Neutrophil (primary cell): ENCODE measurements around the gene C22orf39.

ENCODE experiments used
- H3K27ac ChIP-seq: fragments of 200-600 bp; sonication (generic); 2 replicates; pipeline ENCODE4 v1.5.1; 2016; ENCODE audit warnings: mild to moderate bottlenecking, moderate library complexity
- H3K27me3 ChIP-seq: fragments of 200-600 bp; sonication (generic); 2 replicates; pipeline ENCODE4 v1.6.0; 2016; ENCODE audit warnings: mild to moderate bottlenecking
- H3K36me3 ChIP-seq: fragments of 200-600 bp; sonication (generic); 2 replicates; pipeline ENCODE4 v1.5.1; 2017
- H3K4me1 ChIP-seq, 2 experiments: fragments of 200-600 bp in 1 of 2; sonication (generic) in 1 of 2; 1 replicate in 1 of 2; 2 replicates in 1 of 2; pipeline versions ENCODE4 v1.5.1 to v1.6.1; 2013 to 2016; ENCODE audit warnings: low read depth in 1 of 2, low read length in 1 of 2, mild to moderate bottlenecking in 1 of 2, moderate library complexity in 1 of 2; ENCODE audit not compliant: control insufficient read depth in 1 of 2, insufficient read depth in 1 of 2
- H3K4me3 ChIP-seq, 2 experiments: fragments of 200-600 bp in 1 of 2; sonication (generic) in 1 of 2; 1 replicate in 1 of 2; 2 replicates in 1 of 2; pipeline ENCODE4 v1.5.1; 2013 to 2016; ENCODE audit warnings: low read depth in 1 of 2, low read length in 1 of 2, mild to moderate bottlenecking in 1 of 2, moderate library complexity in 1 of 2
- H3K9me3 ChIP-seq: fragments of 200-600 bp; sonication (generic); 2 replicates; pipeline ENCODE4 v1.5.1; 2016
- TF ChIP-seq, protein P1 (sequence below): fragments of 200-600 bp; sonication (generic); IDR thresholded peaks from 2 replicates; pipeline ENCODE4 v1.5.1; 2016; ENCODE audit warnings: antibody characterized with exemption

C22orf39 gene

DNA sequence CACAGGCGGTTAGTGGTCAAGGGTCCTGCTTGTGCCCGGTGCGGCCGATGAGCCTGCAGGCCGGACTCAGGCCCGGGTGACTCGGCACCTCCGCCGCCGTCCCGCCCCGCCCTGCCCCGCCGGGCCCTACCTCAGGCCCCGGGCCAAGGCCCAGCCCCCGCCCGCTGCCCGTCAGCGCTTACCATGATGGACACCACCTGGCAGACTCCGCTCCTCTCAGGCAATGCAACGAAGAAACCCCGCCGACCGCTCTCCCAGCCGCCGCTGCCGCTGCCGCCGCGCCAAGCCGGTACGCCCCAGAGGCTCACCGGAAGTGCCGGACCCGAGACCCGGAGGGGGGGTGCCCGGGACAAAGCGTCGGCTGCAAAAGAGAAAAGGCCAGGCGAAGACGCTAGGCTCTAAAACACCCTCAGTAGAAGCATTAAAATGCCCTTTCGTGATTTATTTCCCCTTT is 31.4 kb upstream of the C22orf39 start, which contains the start of gene UFD1:
Gene UFD1, minus strand, starts transcription at position 293 of the 454 bp plus-strand sequence. Its CDS starts 108 bp downstream, at position 185.
- Histone ChIP-seq H3K27ac (peak within 1 kb of the TSS; percentile 99), H3K36me3 (peaks cover 27% of the 10 kb centered on the region), H3K27me3 (no peaks in the 10 kb centered on the region), H3K9me3 (no peaks in the 10 kb centered on the region), H3K4me1 (peaks cover 25 to 27% of the 10 kb centered on the region in 2 experiments), H3K4me3 (peak within 1 kb of the TSS; percentile 76 to 85)
- TF ChIP-seq, protein P1, sequence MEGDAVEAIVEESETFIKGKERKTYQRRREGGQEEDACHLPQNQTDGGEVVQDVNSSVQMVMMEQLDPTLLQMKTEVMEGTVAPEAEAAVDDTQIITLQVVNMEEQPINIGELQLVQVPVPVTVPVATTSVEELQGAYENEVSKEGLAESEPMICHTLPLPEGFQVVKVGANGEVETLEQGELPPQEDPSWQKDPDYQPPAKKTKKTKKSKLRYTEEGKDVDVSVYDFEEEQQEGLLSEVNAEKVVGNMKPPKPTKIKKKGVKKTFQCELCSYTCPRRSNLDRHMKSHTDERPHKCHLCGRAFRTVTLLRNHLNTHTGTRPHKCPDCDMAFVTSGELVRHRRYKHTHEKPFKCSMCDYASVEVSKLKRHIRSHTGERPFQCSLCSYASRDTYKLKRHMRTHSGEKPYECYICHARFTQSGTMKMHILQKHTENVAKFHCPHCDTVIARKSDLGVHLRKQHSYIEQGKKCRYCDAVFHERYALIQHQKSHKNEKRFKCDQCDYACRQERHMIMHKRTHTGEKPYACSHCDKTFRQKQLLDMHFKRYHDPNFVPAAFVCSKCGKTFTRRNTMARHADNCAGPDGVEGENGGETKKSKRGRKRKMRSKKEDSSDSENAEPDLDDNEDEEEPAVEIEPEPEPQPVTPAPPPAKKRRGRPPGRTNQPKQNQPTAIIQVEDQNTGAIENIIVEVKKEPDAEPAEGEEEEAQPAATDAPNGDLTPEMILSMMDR: no peak

DNA sequence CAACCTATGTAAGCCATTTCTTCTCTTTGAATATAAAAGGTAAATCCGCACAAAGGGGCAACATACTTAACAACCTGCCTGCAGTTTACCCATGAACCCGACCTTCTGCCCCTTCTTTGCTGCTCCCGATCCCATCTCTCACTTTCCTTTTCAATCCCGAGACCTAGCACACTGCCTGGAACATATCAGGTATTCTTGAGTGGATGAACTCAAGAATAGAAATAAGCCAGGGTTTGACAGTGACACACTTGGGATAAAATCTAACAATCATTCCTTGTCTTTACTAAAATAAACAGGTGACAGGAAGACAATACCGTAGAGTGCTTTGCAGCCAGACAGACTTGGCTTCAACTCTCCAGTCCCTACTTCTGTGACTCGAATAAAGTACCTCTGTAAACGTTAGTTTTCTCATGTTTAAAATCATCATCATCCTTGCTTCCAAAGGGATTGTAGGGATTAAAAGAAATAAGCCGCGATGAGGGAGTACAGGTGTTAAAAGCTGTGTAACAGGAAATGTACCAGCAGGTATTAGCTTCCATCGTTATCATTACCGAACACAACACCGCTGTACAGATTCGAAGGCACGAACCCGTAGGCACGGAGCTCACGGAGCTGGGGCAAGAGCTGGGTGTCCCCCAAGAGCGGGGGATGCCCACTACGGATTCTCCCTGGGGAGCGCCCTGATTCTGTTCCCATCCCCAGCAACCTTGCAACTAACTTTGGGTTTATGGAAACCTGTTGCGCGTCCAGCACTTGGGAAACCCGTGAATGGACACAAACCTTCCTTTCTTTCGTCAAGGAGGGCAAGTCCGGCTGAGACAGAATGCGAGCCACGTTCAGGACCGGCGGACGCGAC is 30.8 kb upstream of the C22orf39 start:
- peak overlapping the region; percentile 99 for H3K27ac ChIP-seq
- H3K9me3 ChIP-seq: no peaks in the 10 kb centered on the region
- TF ChIP-seq, protein P1: no peak
- H3K4me1 ChIP-seq: peaks cover 25 to 27% of the 10 kb centered on the region in 2 experiments
- H3K4me3 ChIP-seq: peak overlapping the region; percentile 76 to 85
- H3K36me3 ChIP-seq: peaks cover 30% of the 10 kb centered on the region
- H3K27me3 ChIP-seq: no peaks in the 10 kb centered on the region

DNA sequence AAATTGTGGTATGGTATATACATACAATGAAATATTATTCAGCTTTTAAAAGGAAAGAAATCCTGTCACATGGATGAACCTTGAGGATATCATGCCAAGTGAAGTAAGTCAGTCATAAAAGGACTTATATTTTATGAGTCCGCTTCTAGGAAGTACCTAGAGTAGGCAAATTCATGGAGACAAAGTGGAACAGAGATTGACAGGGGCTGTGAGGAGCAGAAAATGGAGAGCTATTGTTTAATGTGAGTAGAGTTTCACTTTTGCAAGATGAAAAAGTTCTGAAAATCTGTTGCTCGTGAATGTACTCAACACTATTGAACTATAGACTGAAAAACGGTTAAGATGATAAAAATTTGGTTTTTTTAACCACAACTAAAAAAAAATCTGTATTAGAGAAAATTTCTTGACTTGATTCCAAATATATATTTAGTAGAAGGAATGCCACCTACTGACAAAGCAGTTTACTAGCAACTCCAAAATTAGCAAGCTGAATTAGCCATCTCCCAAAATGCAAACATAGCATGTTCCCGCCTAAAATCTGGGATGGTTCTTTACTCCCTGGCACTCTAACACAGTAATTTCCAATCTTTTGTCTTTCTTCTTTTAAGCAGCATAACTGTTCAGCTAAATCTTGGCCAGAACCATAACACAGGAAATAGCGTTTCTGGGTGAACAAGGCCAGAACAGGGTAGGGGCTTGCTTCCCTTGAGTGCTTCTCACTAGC is 30.0 kb upstream of the C22orf39 start:
- TF ChIP-seq, protein P1: no peak
- Histone ChIP-seq H3K36me3 (peaks cover 38% of the 10 kb centered on the region), H3K4me1 (peaks cover 25 to 27% of the 10 kb centered on the region in 2 experiments), H3K27ac (peak overlapping the region; percentile 99), H3K27me3 (no peaks in the 10 kb centered on the region), H3K9me3 (no peaks in the 10 kb centered on the region), H3K4me3 (peak overlapping the region; percentile 76 to 85)

DNA sequence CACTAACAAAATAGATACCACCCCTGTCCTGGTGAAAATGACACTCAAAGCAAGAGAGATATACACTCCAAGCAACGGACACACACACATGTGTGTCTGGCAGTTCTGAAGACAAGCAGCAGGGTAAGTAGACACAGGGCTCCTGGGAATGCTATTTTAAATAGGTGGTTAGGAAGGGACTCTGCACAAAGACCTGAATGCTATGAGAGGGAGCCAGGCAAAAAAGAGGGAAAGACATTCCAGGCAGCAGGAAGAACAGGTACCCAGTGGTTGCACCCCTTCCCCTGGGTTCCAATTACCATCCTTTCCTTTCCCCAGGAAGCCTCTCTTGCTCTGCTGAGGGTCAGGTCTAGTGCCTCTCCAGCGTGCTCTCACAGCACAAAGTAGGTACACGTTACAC is 28.5 kb upstream of the C22orf39 start:
- Histone ChIP-seq H3K9me3 (no peaks in the 10 kb centered on the region), H3K36me3 (peaks cover 53% of the 10 kb centered on the region), H3K4me3 (no peak overlapping the region), H3K4me1 (peaks cover 25 to 27% of the 10 kb centered on the region in 2 experiments), H3K27me3 (no peaks in the 10 kb centered on the region), H3K27ac (no peak overlapping the region)
- TF ChIP-seq, protein P1: no peak

DNA sequence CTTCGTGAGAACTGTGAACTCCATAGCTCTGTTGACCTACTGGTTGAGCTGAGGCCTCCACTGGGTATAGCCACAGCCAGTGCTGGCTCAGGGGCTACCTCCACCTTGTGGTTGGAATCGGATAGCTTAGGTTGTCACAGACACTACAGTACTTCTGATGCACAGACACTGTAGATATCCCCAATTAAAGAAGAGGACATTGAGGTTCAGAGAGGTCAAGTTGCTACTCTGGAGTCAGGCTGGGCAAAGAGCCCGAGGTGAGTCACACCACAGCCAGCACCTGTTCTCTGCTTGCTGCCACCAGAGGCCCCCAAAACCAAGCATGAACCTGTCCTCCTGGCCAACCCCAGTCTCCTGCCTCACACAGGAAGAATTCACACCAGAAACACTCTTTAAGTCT is 26.1 kb upstream of the C22orf39 start:
- Histone ChIP-seq H3K9me3 (no peaks in the 10 kb centered on the region), H3K4me3 (no peak overlapping the region), H3K27me3 (no peaks in the 10 kb centered on the region), H3K27ac (no peak overlapping the region), H3K4me1 (peaks cover 15 to 16% of the 10 kb centered on the region in 2 experiments), H3K36me3 (peaks cover 77% of the 10 kb centered on the region)
- TF ChIP-seq, protein P1: no peak
